ENCODE measurements around the gene GPC6.

- TF ChIP-seq CTCF (IDR thresholded peaks at IDR 0.05) (no peak), POLR2A (IDR thresholded peaks at IDR 0.05) (no peak)
Measured at GRCh38 chr13:93345024-93345423, 118.4 kb downstream of the GPC6 start.

Measured in uterus (tissue), 2 donors.